Neuronal stem cell (in vitro differentiated cells): ENCODE results near the gene OBSCN.

Source experiments
- DNase-seq: peaks from one replicate; pipeline ENCODE4 v3.0.0-alpha.2; 2013; ENCODE audit warnings: low spot score
- H2AFZ ChIP-seq: one replicate; pipeline ENCODE4 v1.6.1; 2013; ENCODE audit warnings: mild to moderate bottlenecking, low read length, inconsistent platforms
- H2AK5ac ChIP-seq: 2 replicates; pipeline ENCODE4 v1.6.1; 2013; ENCODE audit warnings: low read depth, mild to moderate bottlenecking, inconsistent platforms, low read length, moderate library complexity, mixed read lengths
- H2BK120ac ChIP-seq: 2 replicates; pipeline ENCODE4 v1.6.1; 2013; ENCODE audit warnings: low read depth, mild to moderate bottlenecking, inconsistent platforms, low read length, moderate library complexity, mixed read lengths
- H2BK12ac ChIP-seq: one replicate; pipeline ENCODE4 v1.6.1; 2013; ENCODE audit warnings: low read length, inconsistent platforms
- H2BK15ac ChIP-seq: 2 replicates; pipeline ENCODE4 v1.6.1; 2013; ENCODE audit warnings: mild to moderate bottlenecking, low read length, inconsistent platforms, mixed read lengths
- H2BK5ac ChIP-seq: one replicate; pipeline ENCODE4 v1.6.1; 2013; ENCODE audit warnings: inconsistent platforms, mild to moderate bottlenecking, low read length, moderate library complexity
- H3K14ac ChIP-seq: one replicate; pipeline ENCODE4 v1.6.1; 2013; ENCODE audit warnings: low read length, inconsistent platforms
- H3K18ac ChIP-seq: 2 replicates; pipeline ENCODE4 v1.6.1; 2013; ENCODE audit warnings: low read length, inconsistent platforms
- H3K23ac ChIP-seq: 2 replicates; pipeline ENCODE4 v1.6.1; 2013; ENCODE audit warnings: low read depth, mild to moderate bottlenecking, mixed read lengths, low read length, inconsistent platforms; ENCODE audit not compliant: poor library complexity
- H3K27ac ChIP-seq: replicated peaks from 3 replicates; pipeline ENCODE4 v1.5.1; 2013; ENCODE audit warnings: low read length, inconsistent platforms
- H3K27me3 ChIP-seq, 3 experiments: 2 replicates each; pipeline ENCODE4 v1.6.1; 2013; ENCODE audit warnings: low read length in 3 of 3, mild to moderate bottlenecking in 2 of 3, inconsistent platforms in 1 of 3, low read depth in 1 of 3, mixed read lengths in 1 of 3, moderate library complexity in 1 of 3; ENCODE audit not compliant: control insufficient read depth in 3 of 3, insufficient read depth in 3 of 3
- H3K36me3 ChIP-seq, 2 donors: replicated peaks in 1 of 2; 2 replicates each; pipeline ENCODE4 v1.6.1; 2013; ENCODE audit warnings: low read length in 2 of 2; ENCODE audit not compliant: control insufficient read depth in 2 of 2, insufficient read depth in 2 of 2
- H3K4ac ChIP-seq: 2 replicates; pipeline ENCODE4 v1.6.1; 2013; ENCODE audit warnings: inconsistent platforms, mild to moderate bottlenecking, low read length, moderate library complexity
- H3K4me1 ChIP-seq, 2 donors: 1 replicate in 1 of 2; 2 replicates in 1 of 2; pipeline ENCODE4 v1.6.1; 2013; ENCODE audit warnings: low read length in 2 of 2, low read depth in 1 of 2; ENCODE audit not compliant: control insufficient read depth in 2 of 2, insufficient read depth in 1 of 2
- H3K4me2 ChIP-seq: one replicate; pipeline ENCODE4 v1.6.1; 2013; ENCODE audit warnings: mild to moderate bottlenecking, low read length, inconsistent platforms; ENCODE audit not compliant: insufficient read depth, poor library complexity, severe bottlenecking
- H3K4me3 ChIP-seq, 2 donors: 2 replicates each; pipeline ENCODE4 v1.5.1; 2013; ENCODE audit warnings: low read length in 2 of 2, mild to moderate bottlenecking in 2 of 2, inconsistent platforms in 1 of 2, moderate library complexity in 1 of 2
- H3K79me1 ChIP-seq: one replicate; pipeline ENCODE4 v1.6.1; 2013; ENCODE audit warnings: low read depth, mild to moderate bottlenecking, inconsistent platforms, low read length, moderate library complexity
- H3K9ac ChIP-seq: one replicate; pipeline ENCODE4 v1.6.1; 2013; ENCODE audit warnings: mild to moderate bottlenecking, low read depth, low read length, inconsistent platforms; ENCODE audit not compliant: poor library complexity
- H3K9me3 ChIP-seq, 2 donors: replicated peaks in 1 of 2; 2 replicates each; pipeline versions ENCODE3 to v1.6.1; 2013; ENCODE audit warnings: low read length in 2 of 2, mild to moderate bottlenecking in 2 of 2, inconsistent platforms in 1 of 2, low read depth in 1 of 2, mixed read lengths in 1 of 2, moderate library complexity in 1 of 2; ENCODE audit not compliant: control insufficient read depth in 2 of 2, insufficient read depth in 1 of 2
- H4K8ac ChIP-seq: one replicate; pipeline ENCODE4 v1.6.1; 2013; ENCODE audit warnings: low read depth, mild to moderate bottlenecking, inconsistent platforms, low read length, moderate library complexity
- H4K91ac ChIP-seq: one replicate; pipeline ENCODE4 v1.6.1; 2013; ENCODE audit warnings: low read length, low read depth, mild to moderate bottlenecking, inconsistent platforms; ENCODE audit not compliant: poor library complexity
- WGBS, 2 donors: extraction: QIAGEN DNeasy Blood & Tissue Kit; methylation state at CpG; one replicate each; pipeline ENCODE4 v1.1.7; 2013; ENCODE audit warnings: missing lambda C conversion rate in 2 of 2, mixed read lengths in 1 of 2; ENCODE audit not compliant: insufficient read length in 2 of 2, insufficient replicate concordance in 1 of 2; ENCODE audit errors: extremely low coverage in 2 of 2; 5-methylcytosine and 5-hydroxymethylcytosine counted together

The OBSCN gene

GRCh38 chr1:228205526-228206436 is 2.1 kb upstream of the OBSCN start:
- Histone ChIP-seq H4K91ac (no peak overlapping the region), H3K36me3 (no peaks in the 10 kb centered on the region), H3K9ac (no peak overlapping the region), H2BK15ac (no peak overlapping the region), H3K4me2 (no peak overlapping the region), H3K4me3 (no peak overlapping the region), H3K18ac (peak overlapping the region; percentile 39), H3K79me1 (peaks cover 7% of the 10 kb centered on the region), H3K4ac (peak overlapping the region; percentile 59), H3K27ac (no peak overlapping the region), H3K14ac (no peak overlapping the region), H3K23ac (no peak overlapping the region), H3K4me1 (peaks cover 24 to 28% of the 10 kb centered on the region in 2 donors), H2BK5ac (no peak overlapping the region), H2AK5ac (no peak overlapping the region), H2AFZ (peak overlapping the region; percentile 80), H3K9me3 (no peaks in the 10 kb centered on the region), H4K8ac (peak overlapping the region; percentile 68), H2BK120ac (no peak overlapping the region), H2BK12ac (no peak overlapping the region), H3K27me3 (no peaks in the 10 kb centered on the region)
- WGBS, 2 donors: no CpG with 5 or more reads among the region's 15 CpGs
- no peak for DNase-seq

DNA sequence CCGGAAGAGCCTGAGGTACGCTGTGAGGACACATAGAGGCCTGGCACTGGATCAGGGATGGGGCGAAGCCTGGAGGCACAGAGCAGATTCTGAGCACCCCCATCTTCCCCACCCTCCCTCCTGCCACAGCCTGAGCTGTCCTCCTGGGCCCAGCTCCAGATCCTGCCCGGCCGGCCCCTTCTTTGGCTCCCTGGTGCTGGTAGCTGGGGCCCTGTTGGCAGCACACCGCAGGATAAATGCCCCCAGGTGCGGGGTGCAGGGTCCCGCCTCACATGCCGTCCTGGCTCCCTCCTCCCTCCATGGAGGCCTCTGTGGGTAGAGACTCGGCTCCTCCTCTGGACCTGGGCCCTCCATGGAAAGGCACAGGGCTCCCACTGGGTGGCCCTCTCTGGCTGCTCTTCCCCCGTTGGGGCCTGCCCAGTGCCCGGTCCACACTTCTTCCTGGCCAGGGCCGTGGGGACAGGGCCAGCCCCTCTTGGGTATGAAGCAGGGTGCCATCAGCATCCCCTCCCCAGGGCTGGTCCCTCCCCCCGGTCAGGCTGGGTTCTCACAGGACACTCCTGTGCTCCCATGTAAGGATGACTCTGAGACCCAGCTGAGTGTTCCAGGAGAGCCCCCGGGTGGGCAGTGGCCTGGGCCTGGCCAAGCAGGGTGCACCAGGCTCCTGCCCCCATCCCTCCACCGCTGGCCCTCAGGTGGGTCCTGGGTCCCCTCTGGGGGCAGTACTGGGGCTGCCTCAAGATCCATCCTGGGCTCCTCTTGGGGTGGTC is 1.1 kb upstream of the OBSCN start:
- Histone ChIP-seq H2BK15ac (peak overlapping the region; percentile 96), H3K27ac (no peak overlapping the region)

GRCh38 chr1:228207381-228207810 is 448 bp upstream of the OBSCN start:
- peak overlapping the region; percentile 96 for H2BK15ac ChIP-seq
- H3K4me1 ChIP-seq: peaks cover 25 to 28% of the 10 kb centered on the region in 2 donors
- peak overlapping the region; percentile 85 for H2AFZ ChIP-seq
- H3K23ac ChIP-seq: no peak overlapping the region
- H2AK5ac ChIP-seq: peak overlapping the region; percentile 99
- H2BK120ac ChIP-seq: no peak overlapping the region
- H3K4me2 ChIP-seq: no peak overlapping the region
- H3K4me3 ChIP-seq: peak overlapping the region in 1 of 2 donors; percentile 2
- DNase-seq: no peak
- no CpG with 5 or more reads among the region's 8 CpGs for WGBS, 2 donors
- H3K14ac ChIP-seq: peak overlapping the region; percentile 21
- H3K18ac ChIP-seq: peak overlapping the region; percentile 87
- no peak overlapping the region for H4K91ac ChIP-seq
- H3K27me3 ChIP-seq: peaks cover 0 to 10% (median 5%) of the 10 kb centered on the region in 3 experiments
- peaks cover 8% of the 10 kb centered on the region for H3K79me1 ChIP-seq
- H3K9ac ChIP-seq: peak overlapping the region; percentile 63
- H3K36me3 ChIP-seq: no peaks in the 10 kb centered on the region
- H2BK12ac ChIP-seq: peak overlapping the region; percentile 73
- no peak overlapping the region for H3K27ac ChIP-seq
- peak overlapping the region; percentile 37 for H3K4ac ChIP-seq
- H3K9me3 ChIP-seq: peaks cover 0 to 3% of the 10 kb centered on the region in 2 donors
- H4K8ac ChIP-seq: peak overlapping the region; percentile 17
- H2BK5ac ChIP-seq: peak overlapping the region; percentile 82

More for the DNA sequence above, 1.1 kb upstream of the OBSCN start:
- Histone ChIP-seq H3K4ac (no peak overlapping the region), H3K18ac (peak overlapping the region; percentile 87), H3K9ac (no peak overlapping the region), H3K4me2 (no peak overlapping the region), H2AK5ac (peak overlapping the region; percentile 99), H3K14ac (no peak overlapping the region), H3K79me1 (peaks cover 6% of the 10 kb centered on the region), H4K91ac (no peak overlapping the region), H4K8ac (no peak overlapping the region), H3K36me3 (no peaks in the 10 kb centered on the region), H3K9me3 (no peaks in the 10 kb centered on the region), H3K4me3 (no peak overlapping the region), H3K27me3 (peaks cover 0 to 3% (median 0%) of the 10 kb centered on the region in 3 experiments), H2BK5ac (peak overlapping the region; percentile 82), H3K4me1 (peaks cover 24 to 28% of the 10 kb centered on the region in 2 donors), H2BK12ac (no peak overlapping the region), H2AFZ (peak overlapping the region; percentile 80), H2BK120ac (no peak overlapping the region), H3K23ac (peak overlapping the region; percentile 80)
- no peak for DNase-seq
- WGBS, 2 donors: no CpG with 5 or more reads among the region's 16 CpGs
